Astrocyte of the spinal cord (primary cell): Measurements from ENCODE around the gene TOLLIP.

Source experiments
- DNase-seq: peaks from one replicate; pipeline ENCODE4 v3.0.0; 2011; ENCODE audit warnings: low read depth, low spot score
- H3K4me3 ChIP-seq: 2 replicates; pipeline ENCODE4 v1.5.1; 2011; ENCODE audit warnings: low read depth, mild to moderate bottlenecking, low read length, moderate library complexity
- CTCF ChIP-seq: IDR thresholded peaks from 2 replicates; pipeline ENCODE4 v1.5.1; 2012; ENCODE audit warnings: low read depth, mild to moderate bottlenecking, low read length, inconsistent platforms
- in situ Hi-C: cut with HindIII; loops from 2 replicates; pipeline ENCODE4 v1.10.0; 2017; ENCODE audit warnings: low sequenced_read_pairs

TOLLIP gene

GRCh38 chr11:1353383-1354124 is 44.1 kb upstream of the TOLLIP start:
- no peak overlapping the region for H3K4me3 ChIP-seq
- TF ChIP-seq CTCF: no peak
- no peak for DNase-seq
- in situ Hi-C loops: no loop called here

- TF ChIP-seq CTCF: no peak
- in situ Hi-C loops: no loop called here
- H3K4me3 ChIP-seq: no peak overlapping the region
- no peak for DNase-seq
Observed at GRCh38 chr11:1352696-1353382, 43.4 kb upstream of the TOLLIP start.

- DNase-seq: no peak
- in situ Hi-C loops: no loop called here
- no peak for TF ChIP-seq CTCF
- H3K4me3 ChIP-seq: no peak overlapping the region
Observed at GRCh38 chr11:1351278-1351937, 42.0 kb upstream of the TOLLIP start.

GRCh38 chr11:1350086-1350725 is 40.8 kb upstream of the TOLLIP start:
- no peak for TF ChIP-seq CTCF
- H3K4me3 ChIP-seq: no peak overlapping the region
- in situ Hi-C loops: no loop called here
- DNase-seq: no peak

GRCh38 chr11:1349327-1350041 is 40.1 kb upstream of the TOLLIP start:
- in situ Hi-C loops: no loop called here
- no peak overlapping the region for H3K4me3 ChIP-seq
- TF ChIP-seq CTCF: no peak
- no peak for DNase-seq

GRCh38 chr11:1348796-1349326 is 39.4 kb upstream of the TOLLIP start:
- no peak for DNase-seq
- no peak overlapping the region for H3K4me3 ChIP-seq
- TF ChIP-seq CTCF: no peak
- in situ Hi-C loops: no loop called here
